GM21825 (cell line): ENCODE data around the gene NCOR2.

Source experiments
- ATAC-seq: cut with Tn5 transposase; IDR thresholded peaks from one replicate; pipeline ENCODE4 v1.9.1; 2021; ENCODE audit warnings: mild to moderate bottlenecking, moderate library complexity; ENCODE audit not compliant: unreplicated experiment

NCOR2 gene

DNA sequence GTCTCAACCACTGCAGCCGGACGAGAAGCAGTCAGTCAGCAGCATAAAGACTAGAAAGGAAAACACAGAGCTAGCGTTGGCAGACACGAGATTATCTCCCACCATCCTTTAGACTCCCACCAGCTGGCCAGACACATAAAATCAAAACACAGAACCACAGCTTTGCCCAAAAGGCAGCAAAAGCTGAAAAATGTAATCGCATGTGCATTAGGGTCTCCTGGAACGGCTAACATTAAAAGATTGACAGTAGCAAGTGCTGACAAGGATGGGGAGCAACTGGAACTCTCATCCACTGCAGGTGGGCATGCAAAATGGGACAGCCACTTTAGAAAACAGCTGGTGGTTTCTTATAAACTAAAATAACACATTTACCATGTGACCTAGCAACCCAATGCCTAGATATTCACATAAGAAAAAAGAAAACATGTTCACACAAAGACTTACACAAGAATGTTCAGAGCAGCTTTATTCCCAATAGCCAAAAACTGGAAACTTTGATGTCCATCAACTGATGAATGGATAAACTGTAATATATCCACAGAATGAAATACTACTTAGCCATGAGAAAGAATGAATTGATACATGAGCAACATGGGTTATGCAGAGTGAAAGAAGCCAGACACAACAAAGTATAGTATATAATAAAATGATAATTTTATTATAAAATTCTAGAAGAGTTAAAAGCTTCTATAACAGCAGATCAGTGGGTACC is 37.7 kb downstream of the NCOR2 start:
- ATAC-seq = no peak

DNA sequence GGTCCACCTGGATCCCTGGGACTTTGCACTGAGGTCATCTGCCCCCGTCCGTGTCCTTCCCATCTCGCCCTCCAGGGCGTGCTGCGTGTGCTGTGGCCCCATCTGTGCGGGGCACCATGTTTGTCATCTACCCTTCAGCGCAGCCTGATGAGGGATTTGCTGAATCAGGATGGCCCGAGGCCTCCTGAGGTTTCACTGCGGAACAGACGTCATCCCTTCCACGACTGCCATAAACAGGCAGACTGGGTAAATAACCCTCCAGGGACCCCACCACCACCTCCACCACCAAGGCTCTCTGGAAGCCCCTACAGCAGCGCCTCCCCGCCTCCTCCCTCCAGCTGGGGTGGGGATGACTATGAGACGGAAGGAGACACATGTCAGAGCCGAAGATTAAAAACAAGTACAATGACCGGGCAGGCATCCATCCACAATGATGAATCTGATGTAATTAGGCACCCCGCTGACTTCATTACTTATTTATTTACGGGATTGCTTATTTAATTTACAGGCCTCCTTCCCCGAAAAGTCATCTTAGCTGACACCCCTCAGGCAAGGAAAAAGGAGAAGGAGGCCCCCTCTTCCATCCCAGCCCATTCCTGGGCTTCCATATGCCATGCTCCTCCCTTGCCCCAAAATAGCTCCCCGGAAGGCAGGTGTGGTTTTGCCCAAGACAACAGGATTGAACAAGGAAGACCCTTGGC is 39.4 kb downstream of the NCOR2 start:
- ATAC-seq = no peak

DNA sequence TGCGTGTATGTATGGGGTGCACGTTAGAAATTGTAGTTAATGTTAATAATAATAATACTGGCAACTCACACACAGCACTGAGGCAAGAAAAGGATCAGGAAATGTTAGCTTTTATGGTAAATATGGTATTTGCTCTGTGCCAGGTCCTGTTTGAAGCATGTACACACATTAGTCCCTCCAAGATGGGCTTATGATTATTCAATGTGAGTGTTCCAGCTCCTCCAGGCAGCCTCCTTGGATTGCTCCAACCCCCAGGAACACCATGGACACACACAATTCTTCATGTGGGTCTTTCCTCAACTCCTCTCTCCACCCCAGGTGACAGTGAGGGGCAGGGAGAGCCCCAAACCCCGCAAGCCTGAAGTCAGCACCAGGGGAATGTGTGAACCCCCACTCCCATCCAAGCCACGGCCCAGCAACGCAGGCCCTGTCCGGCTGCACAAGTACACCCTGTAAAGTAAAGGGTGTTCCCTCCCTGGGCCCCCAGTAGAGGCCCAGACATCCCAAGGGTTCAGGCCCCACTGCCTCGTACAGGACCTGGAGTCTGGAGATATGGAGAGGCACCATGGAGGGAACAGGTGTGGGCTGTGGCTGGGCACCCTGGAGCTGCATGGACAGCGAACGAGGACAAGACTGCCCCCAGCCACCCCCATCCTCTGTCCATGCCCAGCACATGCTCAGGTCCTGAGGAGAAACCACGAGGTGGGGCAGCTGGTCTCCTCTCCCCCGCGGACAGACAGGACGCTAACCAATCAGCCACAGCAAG is 41.3 kb downstream of the NCOR2 start:
- ATAC-seq = no peak

GRCh38 chr12:124525455-124525854 is 42.0 kb downstream of the NCOR2 start:
- no peak for ATAC-seq

GRCh38 chr12:124524231-124524925 is 43.0 kb downstream of the NCOR2 start:
- ATAC-seq = no peak

DNA sequence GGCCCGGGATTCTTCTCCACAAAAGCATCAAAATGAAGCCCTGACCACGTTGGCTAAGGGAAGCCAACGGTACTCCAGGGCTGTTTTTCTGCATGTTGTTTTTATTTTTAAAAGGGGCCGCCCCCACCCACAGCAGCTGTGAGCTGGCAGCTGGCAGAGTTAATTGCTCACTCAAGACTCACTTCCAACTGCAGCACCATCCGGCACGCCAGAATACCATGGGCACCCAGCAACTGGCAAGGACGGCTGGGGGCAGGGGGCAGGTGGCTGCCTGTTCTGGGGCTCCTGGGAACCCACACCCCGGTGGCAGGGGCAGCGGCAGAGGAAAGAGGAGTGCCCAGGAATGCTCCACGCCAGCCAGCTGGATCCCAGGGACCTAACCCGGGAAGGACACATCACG is 44.3 kb downstream of the NCOR2 start:
- no peak for ATAC-seq

DNA sequence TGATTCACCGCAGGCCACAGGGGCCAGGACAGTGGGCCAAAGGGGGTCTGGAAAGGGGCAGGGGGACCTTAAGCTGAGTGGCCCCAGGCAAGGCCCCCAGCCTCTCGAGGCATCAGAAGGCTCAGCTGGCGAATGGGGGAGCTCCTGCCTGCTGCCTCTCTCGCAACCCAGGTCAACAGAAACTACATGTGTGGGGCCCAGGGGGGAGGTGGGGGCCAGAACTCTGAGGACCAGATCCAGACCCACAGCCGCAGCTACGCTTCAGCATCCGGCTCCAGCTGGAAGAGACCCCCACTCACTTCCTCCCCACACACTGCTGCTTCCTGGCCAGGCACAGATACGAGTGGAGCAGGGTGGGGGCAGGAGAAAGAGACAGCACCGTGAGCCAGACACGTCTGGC is 46.5 kb downstream of the NCOR2 start:
- no peak for ATAC-seq

- no peak for ATAC-seq
Observed at GRCh38 chr12:124520265-124520701, 47.1 kb downstream of the NCOR2 start.

GRCh38 chr12:124519746-124520145 is 47.7 kb downstream of the NCOR2 start:
- ATAC-seq = no peak

- no peak for ATAC-seq
Observed at GRCh38 chr12:124518051-124518932, 49.1 kb downstream of the NCOR2 start.
